Neutrophil (primary cell): ENCODE results near the gene CCDC57.
"Not testable (repeated sequence)": the region's sequence is repeated elsewhere in the genome, so short reads cannot be mapped to it uniquely, and the experiment has no call there.

Experiments
- H3K27ac ChIP-seq: fragments of 200-600 bp; sonication (generic); 2 replicates; pipeline ENCODE4 v1.5.1; 2016; ENCODE audit warnings: mild to moderate bottlenecking, moderate library complexity
- H3K27me3 ChIP-seq: fragments of 200-600 bp; sonication (generic); 2 replicates; pipeline ENCODE4 v1.6.0; 2016; ENCODE audit warnings: mild to moderate bottlenecking
- H3K36me3 ChIP-seq: fragments of 200-600 bp; sonication (generic); 2 replicates; pipeline ENCODE4 v1.5.1; 2017
- H3K4me1 ChIP-seq, 2 experiments: fragments of 200-600 bp in 1 of 2; sonication (generic) in 1 of 2; 1 replicate in 1 of 2; 2 replicates in 1 of 2; pipeline versions ENCODE4 v1.5.1 to v1.6.1; 2013 to 2016; ENCODE audit warnings: low read depth in 1 of 2, low read length in 1 of 2, mild to moderate bottlenecking in 1 of 2, moderate library complexity in 1 of 2; ENCODE audit not compliant: control insufficient read depth in 1 of 2, insufficient read depth in 1 of 2
- H3K4me3 ChIP-seq, 2 experiments: fragments of 200-600 bp in 1 of 2; sonication (generic) in 1 of 2; 1 replicate in 1 of 2; 2 replicates in 1 of 2; pipeline ENCODE4 v1.5.1; 2013 to 2016; ENCODE audit warnings: low read depth in 1 of 2, low read length in 1 of 2, mild to moderate bottlenecking in 1 of 2, moderate library complexity in 1 of 2
- H3K9me3 ChIP-seq: fragments of 200-600 bp; sonication (generic); 2 replicates; pipeline ENCODE4 v1.5.1; 2016
- CTCF ChIP-seq: fragments of 200-600 bp; sonication (generic); IDR thresholded peaks from 2 replicates; pipeline ENCODE4 v1.5.1; 2016; ENCODE audit warnings: antibody characterized with exemption

Gene CCDC57

GRCh38 chr17:82214012-82214628 is 1.5 kb upstream of the CCDC57 start:
- H3K36me3 ChIP-seq = no peaks in the 10 kb centered on the region
- no peaks in the 10 kb centered on the region for H3K27me3 ChIP-seq
- H3K4me3 ChIP-seq = no peak overlapping the region
- H3K27ac ChIP-seq = peak overlapping the region; percentile 100
- no peak for TF ChIP-seq CTCF
- peaks cover 71 to 78% of the 10 kb centered on the region in 2 experiments for H3K4me1 ChIP-seq
- H3K9me3 ChIP-seq = no peaks in the 10 kb centered on the region

GRCh38 chr17:82213251-82214011 is 789 bp upstream of the CCDC57 start:
- peak overlapping the region; percentile 74 to 87 for H3K4me3 ChIP-seq
- H3K27ac ChIP-seq = peak overlapping the region; percentile 100
- peaks cover 64 to 71% of the 10 kb centered on the region in 2 experiments for H3K4me1 ChIP-seq

GRCh38 chr17:82210655-82211054 is 2.0 kb downstream of the CCDC57 start:
- H3K4me1 ChIP-seq = peaks cover 62 to 65% of the 10 kb centered on the region in 2 experiments
- not testable (repeated sequence) for H3K27me3 ChIP-seq, H3K36me3 ChIP-seq, H3K4me3 ChIP-seq, H3K27ac ChIP-seq, H3K9me3 ChIP-seq

More at GRCh38 chr17:82213251-82214011, 789 bp upstream of the CCDC57 start:
- no peaks in the 10 kb centered on the region for H3K9me3 ChIP-seq
- no peaks in the 10 kb centered on the region for H3K27me3 ChIP-seq
- TF ChIP-seq CTCF = no peak
- H3K36me3 ChIP-seq = no peaks in the 10 kb centered on the region

GRCh38 chr17:82205720-82206508 is 6.7 kb downstream of the CCDC57 start:
- peak overlapping the region; percentile 99 for H3K27ac ChIP-seq
- H3K36me3 ChIP-seq = no peaks in the 10 kb centered on the region
- H3K27me3 ChIP-seq = no peaks in the 10 kb centered on the region
- no peaks in the 10 kb centered on the region for H3K9me3 ChIP-seq
- peak; percentile 98 for TF ChIP-seq CTCF
- H3K4me3 ChIP-seq = peak overlapping the region; percentile 61 to 63
- peaks cover 40 to 41% of the 10 kb centered on the region in 2 experiments for H3K4me1 ChIP-seq

- H3K4me1 ChIP-seq = peaks cover 40% of the 10 kb centered on the region in 2 experiments
- peak overlapping the region; percentile 99 for H3K27ac ChIP-seq
- no peaks in the 10 kb centered on the region for H3K36me3 ChIP-seq
- no peak for TF ChIP-seq CTCF
- H3K27me3 ChIP-seq = no peaks in the 10 kb centered on the region
- peak overlapping the region; percentile 61 to 63 for H3K4me3 ChIP-seq
- no peaks in the 10 kb centered on the region for H3K9me3 ChIP-seq
Observed at GRCh38 chr17:82204831-82205719, 7.6 kb downstream of the CCDC57 start.
